OCI-M1 (cell line): ENCODE results near the gene GPR42.
"Not testable (repeated sequence)": the region's sequence is repeated elsewhere in the genome, so short reads cannot be mapped to it uniquely, and the experiment has no call there.

Experiments
- DNase-seq: peaks from one replicate; lab custom pipeline; 2025; lab: John Stamatoyannopoulos, UW

Gene GPR42

DNA sequence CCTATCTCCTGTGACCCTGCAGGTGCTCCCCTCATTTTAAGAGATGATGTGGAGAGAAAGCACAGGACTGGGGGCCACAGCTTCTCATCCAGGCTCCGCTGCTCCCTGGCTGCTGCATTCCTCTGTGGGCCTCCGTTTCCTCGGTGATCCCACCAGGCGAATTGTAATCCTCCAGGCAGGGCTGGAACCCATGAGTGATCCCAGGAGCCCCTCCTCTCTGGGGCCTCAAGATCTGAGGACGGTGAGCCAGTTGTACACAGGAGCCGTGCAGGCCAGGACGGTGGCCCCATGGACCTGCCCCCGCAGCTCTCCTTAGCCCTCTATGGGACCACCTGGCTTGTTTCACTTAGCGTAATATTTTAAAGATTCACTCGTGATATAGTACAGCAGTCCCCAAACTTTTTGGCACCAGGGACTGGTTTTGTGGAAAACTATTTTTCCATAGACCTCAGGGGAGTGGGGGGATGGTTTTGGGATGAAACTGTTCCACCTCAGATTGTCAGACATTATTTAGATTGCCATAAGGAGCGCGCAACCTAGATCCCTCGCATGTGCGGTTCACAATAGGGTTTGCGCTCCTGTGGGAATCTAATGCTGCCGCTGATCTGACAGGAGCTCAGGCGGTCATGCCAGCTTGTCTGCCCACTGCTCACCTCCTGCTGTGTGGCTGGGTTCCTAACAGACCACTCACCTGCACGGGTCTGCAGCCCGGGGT lies 7.0 kb upstream of the GPR42 start:
- DNase-seq, result no peak

DNA sequence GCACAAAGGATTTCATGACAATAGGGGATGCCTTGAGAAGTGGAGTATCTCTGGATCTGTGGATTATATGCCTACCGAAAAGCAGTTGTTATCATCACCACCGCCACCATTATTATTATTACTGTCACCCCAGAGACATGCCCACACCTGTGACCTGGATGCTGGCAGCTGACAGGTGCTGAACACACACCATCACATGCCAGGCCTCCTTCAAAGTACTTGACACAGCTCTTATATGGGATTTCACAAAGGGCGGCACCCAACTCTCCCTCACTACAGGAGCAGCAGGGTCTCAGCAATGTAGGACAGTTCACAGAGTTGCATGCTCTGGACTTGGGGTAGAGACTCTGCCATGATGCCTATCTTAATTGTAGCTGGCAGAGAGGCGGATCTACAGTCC lies 5.6 kb upstream of the GPR42 start:
- DNase-seq, result no peak

DNA sequence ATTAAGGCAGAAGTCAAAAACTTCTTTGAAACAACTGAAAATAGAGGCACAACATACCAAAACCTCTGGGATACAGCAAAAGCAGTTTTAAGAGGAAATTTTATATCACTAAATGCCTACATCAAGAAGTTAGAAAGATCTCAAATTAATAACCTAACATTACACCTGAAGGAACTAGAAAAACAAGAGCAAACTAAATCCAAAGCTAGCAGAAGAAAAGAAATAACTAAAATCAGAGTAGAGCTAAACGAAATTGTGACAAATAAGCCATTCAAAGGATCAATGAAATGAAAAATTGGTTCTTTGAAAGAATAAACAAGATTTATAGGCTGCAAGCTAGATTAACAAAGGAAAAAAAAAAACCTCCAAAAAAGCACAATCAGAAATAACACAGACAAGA lies 2.5 kb upstream of the GPR42 start:
- DNase-seq, result no peak

DNA sequence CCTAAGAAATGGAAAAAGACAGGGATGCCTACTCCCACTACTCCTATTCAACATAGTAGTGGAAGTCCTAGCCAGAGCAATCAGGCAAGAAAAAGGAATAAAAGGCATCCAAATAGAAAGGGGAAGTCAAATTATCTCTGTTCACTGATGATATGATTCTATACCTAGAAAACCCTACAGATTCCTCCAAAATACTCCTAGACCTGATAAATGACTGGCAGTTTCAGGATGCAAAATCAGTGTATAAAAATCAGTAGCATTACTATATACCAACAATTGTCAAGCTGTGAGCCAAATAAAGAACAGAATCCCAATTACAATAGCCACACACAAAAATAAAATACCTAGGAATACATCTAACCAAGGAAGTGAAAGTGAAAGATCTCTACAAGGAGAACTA lies 1.3 kb upstream of the GPR42 start:
- peak; percentile 16 for DNase-seq

DNA sequence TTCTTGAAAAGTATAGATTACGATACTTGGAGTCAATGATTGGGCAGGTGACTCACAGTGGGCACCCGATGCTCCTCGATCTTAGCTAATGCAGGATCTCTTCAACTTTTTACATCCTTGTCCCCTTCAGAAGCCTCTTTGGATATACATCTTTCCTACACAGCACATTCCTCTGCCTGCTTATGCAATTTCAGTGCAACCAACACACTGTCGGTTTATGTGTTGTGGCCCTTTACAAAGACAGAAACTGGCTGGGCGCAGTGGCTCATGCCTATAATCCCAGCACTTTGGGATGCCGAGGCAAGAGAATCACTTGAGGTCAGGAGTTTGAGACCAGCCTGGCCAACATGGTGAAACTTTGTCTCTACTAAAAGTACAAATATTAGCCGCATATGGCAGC lies 2.6 kb downstream of the GPR42 start:
- no peak for DNase-seq

DNA sequence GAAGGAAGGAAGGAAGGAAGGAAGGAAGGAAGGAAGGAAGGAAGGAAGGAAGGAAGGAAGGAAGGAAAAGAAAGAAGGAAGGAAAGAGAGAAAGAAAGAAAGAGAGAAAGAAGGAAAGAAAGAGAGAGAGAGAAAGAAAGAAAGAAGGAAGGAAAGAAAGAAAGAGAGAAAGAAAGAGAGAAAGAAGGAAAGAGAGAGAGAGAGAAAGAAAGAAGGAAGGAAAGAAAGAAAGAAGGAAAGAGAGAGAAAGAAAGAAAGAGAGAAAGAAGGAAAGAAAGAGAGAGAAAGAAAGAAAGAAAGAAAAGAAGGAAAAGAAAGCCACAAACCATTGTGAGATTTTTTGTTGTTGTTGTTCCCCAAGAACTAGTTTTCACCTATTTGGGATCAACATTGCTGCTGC lies 3.2 kb downstream of the GPR42 start:
- DNase-seq, result not testable (repeated sequence)

DNA sequence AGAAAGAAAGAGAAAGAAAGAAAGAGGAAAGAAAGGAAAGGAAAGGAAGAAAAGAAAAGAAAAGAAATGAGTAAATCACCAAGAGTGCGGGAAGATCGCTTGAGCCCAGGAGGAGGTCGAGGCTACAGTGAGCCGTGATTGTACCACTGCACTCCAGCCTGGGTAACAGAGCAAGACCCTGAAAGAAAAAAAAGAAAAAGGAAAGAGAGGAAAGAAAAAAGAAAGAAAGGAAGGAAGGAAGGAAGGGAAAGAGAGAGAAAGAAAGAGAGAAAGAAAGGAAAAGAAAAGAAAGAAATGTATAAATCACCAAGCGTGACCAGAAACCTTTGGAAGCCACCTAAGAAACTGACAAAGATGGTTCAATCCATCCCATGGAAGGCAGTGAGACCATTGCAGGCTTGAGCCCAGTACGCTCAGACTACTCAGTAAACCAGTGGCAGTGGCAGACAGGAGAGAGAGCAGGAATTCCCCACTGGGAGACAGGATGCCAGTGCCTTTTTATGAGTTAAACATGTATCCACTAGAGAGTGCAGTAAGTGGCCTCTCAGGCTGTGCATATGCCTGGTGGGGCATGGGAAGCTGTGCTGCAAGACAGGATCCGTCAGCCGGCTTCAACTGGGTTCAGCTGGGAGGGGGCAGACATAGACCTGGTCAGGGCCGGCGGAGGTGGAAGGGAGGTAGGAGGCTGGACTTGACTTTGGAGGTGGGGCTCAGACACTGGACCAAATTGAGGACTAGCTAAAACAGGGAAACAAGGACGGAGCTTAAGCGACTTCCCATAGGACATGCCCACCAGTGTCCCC lies 4.8 kb downstream of the GPR42 start:
- no peak for DNase-seq

DNA sequence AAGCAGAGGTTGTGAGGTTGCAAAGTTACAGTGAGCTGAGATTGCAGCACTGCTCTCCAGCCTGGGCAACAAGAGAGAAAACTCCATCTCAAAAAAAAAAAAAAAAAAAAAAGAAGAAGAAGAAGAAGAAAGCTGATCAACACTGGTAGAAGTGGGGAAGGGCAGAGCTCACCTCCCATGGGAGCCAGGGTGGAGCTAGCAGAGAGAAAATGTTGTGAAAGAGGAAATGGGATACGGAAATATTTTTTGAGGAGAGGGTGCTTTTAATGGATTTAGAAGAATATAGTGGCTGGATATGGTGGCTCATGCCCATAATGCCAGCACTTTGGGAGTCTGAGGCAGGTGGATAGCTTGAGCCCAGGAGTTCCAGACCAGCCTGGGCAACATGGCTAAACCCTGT lies 6.8 kb downstream of the GPR42 start:
- no peak for DNase-seq

DNA sequence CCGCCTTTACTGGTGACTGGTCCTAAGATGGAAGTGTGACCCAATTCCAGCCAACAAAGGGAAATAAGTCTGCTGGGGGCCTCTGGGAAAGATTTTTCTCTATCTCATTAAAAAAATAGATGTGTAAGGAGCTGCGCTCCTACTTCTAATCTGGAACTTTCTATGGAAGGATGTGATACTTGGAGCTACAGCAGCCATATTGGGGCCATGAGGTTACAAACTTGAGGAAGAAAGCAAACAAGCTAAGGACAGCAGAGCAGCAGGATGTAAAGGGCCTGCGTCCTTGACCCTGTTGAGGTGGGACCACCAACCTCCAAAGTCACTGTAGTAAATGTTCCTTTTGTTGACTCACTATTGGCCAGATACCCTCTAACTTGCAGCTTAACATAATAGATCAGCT lies 7.5 kb downstream of the GPR42 start:
- DNase-seq, result no peak

DNA sequence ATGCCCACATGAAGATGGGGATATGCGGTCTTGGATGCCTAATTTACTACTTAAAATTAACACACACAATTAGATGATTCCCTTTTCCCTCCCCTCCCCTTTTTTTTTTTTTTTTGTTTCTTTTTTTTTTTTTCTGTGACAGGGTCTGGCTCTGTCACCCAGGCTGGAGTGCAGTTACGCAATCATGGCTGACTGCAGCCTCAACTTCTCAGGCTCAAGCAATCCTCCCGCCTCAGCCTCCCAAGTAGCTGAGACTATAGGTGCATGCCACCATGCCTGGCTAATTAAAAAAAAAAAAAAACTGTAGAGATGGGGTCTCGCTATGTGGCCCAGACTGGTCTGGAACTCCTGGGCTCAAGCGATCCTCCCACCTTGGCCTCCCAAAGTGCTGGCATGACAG lies 8.7 kb downstream of the GPR42 start:
- not testable (repeated sequence) for DNase-seq

DNA sequence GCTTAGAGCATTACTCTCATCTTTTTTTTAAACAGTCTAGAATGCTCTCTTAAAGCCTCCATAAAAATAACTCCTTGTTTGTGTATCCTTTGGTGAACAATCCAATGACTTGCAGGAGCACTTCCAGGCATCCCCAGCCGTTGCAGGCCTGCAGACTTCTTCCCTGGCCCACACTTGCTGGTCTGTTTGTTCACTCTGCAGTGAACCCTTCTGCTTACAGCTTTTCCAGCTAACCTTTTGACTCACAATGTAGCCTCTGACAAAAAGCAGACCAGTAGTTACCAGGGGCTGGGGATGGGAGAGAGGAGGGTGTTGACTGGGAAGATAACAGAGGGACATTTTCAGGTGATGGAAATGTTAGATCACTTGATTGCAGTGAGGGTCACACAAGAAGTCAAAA lies 9.1 kb downstream of the GPR42 start:
- no peak for DNase-seq

DNA sequence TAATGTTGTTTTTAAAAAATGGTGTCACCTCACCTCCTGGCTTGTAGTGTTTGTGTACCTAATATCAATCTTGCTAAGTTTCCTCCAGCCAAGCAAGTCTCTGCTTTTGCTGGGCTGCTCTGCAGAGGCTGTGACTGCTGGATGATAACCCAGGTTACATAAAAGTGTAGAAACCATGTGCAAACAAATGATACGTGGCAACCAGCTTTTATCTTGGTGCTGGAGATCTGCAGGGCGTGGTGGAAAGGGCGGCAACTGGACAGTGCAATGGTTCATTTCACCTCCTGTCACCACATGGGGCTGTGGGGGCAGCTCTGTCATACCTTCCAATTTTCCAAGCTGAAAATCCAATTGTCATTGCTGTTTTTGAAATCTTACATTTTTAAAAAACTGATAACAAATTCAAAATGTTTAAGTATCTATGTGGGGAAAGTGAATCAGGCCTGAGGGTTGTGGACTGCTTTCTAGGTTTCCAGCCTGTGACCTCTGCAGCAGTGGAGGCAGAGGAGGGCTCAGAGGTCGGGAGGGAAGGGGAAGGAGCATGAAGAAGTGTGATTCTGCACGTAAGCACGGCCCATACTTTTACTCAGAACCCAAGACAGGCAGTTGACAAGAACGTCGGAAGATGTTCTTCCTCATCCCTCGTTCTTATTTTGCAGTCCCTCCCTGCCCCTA lies 9.7 kb downstream of the GPR42 start:
- DNase-seq, result peak; percentile 84

DNA sequence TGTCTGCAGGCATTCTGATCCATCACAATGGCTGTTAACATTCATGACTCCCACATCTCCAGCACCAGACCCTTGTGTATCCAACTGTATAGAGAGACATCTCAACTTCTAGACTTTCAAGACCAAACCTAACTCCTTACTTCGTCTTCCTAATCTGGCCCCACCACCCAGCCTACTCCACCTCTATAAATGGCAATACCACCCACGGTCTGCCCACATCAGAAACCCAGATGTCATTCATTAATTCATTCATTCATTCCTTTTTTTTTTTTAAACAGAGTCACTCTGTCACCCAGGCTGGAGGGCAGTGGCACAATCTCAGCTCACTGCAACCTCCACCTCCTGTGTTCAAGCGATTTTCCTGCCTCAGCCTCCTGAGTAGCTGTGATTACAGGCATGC lies 10.4 kb downstream of the GPR42 start:
- DNase-seq, result no peak

DNA sequence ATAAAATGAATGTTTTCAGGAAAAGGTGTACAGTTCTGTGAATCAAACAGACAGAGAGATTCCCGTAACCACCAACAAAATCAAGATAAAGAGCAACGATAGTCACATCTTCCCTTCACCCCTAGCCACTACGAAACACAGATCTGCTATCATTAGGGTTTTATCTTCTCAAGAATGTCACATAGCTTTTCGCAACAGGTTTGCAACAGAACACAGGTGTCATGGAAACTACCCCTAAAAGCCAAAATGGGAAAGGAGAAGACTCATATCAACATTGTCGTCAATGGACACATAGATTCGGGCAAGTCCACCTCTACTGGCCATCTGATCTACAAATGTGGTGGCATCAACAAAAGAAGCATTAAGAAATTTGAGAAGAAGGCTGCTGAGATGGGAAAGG lies 11.1 kb downstream of the GPR42 start:
- DNase-seq, result no peak

DNA sequence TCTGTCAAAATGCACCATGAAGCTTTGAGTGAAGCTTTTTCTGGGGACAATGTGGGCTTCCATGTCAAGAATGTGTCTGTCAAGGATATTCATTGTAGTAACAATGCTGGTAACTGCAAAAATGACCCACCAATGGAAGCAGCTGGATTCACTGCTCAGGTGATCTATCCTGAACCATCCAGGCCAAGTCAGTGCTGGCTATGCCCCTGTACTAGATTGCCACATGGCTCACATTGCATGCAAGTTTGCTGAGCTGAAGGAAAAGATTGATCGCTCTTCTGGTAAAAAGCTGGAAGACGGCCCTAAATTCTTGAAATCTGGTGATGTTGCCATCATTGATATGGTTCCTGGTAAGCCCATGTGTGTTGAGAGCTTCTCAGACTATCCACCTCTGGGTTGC lies 12.7 kb downstream of the GPR42 start:
- DNase-seq, result no peak

DNA sequence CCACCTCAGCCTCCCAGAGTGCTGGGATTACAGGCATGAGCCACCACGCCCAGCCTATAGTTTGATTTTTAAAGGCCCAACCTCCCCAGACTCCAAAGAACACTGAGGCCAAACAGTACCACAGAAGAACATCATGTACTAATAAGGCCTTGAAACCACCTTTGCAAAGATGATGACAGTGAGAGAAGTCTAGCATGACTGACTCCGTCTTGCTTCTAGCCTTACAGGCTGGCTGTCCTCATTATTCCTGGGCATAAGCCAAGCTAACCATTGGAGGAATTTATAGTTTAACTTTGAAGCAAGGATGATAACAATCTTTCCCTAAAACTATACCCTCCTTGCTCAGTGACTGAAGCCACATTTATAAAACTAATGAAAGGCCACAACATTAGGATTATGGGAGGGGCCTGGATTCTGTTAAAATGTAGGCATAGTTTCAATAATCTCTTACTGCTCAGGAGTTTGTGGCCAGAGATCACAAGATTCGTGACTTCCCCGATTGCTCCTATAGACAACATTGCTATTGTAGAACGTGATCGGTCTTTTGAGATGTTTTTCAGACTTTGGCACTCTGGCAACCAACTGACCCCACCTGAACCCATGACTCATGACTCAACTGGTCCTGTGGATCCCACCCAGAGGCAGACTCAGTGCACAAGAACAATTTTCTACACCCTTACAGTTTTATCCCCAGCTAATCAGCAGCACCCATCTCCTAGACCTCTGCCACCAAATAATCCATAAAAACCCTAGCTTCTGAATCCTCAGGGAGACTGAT lies 17.6 kb downstream of the GPR42 start:
- DNase-seq, result peak; percentile 49

DNA sequence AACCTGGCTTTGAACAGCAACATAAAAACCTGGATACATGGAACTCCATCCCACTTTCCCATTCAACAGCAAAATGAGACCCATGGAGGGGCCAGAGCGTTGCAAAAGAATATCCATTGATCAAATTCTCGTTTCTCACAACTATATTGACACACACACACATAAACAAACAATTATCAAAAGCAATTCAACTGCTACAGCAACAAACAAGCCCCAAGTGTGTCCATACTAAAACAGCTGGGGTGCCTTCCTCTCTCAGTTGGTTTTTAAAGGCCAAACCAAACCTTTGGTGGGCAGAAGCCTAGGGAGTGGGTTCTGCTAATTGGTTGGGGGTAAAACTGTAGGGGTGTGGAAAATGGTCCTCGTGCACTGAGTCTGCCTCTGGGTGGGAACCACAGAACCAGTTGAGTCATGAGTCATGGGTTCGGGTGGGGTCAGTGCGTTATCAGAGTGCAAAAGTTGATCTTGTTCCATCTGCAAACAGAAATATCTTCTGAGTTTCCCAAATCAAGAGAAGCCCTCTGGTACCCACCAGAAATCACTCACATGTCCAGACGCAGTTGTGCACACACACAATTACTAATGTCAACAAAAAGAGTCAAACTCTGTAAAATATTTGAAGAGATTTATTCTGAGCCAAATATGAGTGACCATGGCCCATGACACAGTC lies 18.5 kb downstream of the GPR42 start:
- peak; percentile 55 for DNase-seq

DNA sequence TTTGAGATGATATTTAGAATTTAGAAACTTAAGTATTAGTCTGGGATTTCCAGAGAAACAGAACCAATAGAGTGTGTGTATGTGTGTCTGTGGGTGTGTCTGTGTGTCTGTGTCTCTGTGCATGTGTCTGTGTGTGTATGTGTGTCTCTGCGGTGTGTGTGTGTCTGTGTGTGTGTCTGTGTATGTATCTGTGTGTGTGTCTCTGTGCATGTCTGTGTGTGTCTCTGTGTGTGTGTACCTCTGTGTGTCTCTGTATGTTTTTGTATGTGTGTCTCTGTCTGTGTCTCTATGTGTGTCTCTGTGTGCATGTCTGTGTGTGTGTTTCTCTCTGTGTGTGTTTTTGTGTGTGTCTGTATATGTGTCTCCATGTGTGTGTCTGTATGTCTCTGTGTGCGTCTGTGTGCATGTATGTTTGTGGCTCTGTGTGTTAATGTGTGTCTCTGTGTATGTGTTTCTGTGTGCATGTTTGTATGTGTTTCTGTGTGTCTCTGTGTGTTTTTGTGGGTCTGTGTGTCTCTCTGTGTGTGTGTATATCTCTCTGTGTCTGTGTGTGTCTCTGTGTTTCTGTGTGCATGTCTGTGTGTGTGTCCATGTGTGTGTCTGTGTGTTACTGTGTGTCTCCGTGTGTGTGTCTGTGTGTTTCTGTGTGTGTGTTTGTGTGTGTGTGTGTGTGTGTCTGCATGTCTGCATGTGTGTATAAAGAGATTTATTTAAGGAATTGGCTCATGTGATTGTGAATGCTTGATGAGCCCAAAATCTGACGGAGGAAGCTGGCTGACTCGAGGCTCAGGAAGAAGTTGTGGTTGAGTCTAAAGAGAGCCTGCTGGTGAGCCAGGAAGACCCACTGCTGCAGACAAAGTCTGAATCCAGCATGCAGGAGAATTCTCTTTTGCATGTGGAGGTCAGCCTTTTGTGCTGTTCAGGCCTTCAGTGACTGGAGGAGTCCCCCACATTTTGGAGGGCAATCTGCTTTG lies 22.2 kb downstream of the GPR42 start:
- DNase-seq, result no peak

DNA sequence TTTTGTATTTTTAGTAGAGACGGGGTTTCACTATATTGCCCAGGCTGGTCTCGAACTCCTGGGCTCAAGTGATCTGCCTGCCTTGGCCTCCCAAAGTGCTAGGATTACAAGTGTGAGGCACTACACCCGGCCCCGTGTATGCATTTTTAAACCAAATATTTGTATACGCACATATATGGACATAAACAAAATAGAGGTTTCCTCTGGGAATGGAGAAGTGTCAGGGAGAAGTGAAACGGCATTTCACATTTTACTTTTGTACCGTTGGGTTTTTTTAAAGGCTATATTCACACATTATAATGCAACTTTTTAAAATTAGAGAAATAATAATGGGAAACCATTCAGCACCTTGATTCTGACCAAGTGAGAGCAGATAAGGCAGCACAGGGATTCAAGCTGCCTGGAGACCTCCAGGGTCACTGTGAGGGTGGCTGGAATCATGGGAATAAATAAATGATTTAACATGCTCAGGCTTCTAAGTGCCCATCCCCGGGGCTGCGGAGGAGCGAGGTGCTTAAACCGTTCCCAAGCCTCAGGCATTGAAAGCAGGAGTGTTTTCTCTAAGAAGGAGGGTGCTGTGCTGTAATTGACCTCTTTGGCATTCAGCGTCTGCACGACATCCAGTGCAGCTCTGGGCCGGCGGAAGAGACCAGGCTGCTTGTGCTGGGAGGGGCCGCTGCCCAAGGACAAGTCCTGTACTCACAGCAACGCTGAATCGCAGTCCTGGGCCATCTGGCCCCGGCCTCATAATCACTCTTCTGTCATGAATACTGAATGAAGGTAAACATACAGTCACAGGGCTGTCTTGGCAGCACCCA lies 24.7 kb downstream of the GPR42 start:
- DNase-seq, result no peak
